Neural progenitor cell (in vitro differentiated cells): ENCODE measurements around the gene GLP1R.

Experiments
- CTCF ChIP-seq: fragments of 200-600 bp; sonication (generic); IDR thresholded peaks from 2 replicates; pipeline ENCODE4 v1.5.1; 2017; ENCODE audit warnings: antibody characterized with exemption, mild to moderate bottlenecking
- EZH2phosphoT487 ChIP-seq: fragments of 200-600 bp; sonication (generic); IDR thresholded peaks from 2 replicates; pipeline ENCODE4 v1.6.1; 2017; ENCODE audit warnings: antibody characterized with exemption

DNA sequence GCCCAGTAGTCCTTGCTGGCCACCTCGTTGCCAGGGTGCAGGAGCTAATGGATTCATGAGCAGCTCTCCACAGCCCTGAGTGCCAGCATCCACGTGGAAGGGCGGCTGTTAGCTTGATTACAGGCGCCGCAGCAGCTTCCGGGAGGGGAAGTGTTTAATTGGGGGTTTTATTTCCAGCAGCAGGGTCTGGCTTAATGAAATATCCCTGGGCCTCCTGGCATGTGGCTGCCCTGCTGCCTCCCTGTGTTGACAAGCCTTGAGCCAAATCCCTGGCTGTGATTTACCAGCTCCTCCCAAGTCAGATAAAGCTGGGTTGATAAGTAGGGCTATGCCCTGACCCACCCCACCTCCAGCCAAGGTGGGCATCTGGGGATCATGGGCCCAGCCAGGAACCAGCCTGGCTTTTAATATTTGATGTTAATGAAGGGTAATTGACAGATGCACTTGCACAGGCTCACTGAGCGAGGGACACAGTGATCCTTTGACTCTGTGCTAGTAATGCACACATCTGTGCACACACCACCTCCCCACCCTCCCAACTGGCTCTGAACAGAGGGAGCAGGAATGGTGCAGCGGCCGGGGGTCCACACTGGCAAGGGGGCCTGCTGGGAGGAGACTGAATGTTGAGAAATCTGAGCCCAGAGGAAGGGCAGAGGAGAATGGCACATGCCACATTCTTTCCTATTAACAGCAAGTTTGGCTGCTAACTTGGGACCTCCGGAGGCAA lies 13.6 kb downstream of the GLP1R start:
- TF ChIP-seq EZH2phosphoT487 = no peak
- TF ChIP-seq CTCF = no peak
